IPS-NIHi7 (cell line): ENCODE results near the gene YAE1.
A peak's percentile ranks its signal among the peaks of the same experiment; 100 is the strongest.
"Not testable (repeated sequence)": the region's sequence is repeated elsewhere in the genome, so short reads cannot be mapped to it uniquely, and the experiment has no call there.

Source experiments
- DNase-seq: peaks from one replicate; pipeline ENCODE4 v3.0.0; 2012; ENCODE audit warnings: mixed read lengths; ENCODE audit errors: extremely low spot score

The YAE1 gene, protein sequence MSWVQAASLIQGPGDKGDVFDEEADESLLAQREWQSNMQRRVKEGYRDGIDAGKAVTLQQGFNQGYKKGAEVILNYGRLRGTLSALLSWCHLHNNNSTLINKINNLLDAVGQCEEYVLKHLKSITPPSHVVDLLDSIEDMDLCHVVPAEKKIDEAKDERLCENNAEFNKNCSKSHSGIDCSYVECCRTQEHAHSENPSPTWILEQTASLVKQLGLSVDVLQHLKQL

DNA sequence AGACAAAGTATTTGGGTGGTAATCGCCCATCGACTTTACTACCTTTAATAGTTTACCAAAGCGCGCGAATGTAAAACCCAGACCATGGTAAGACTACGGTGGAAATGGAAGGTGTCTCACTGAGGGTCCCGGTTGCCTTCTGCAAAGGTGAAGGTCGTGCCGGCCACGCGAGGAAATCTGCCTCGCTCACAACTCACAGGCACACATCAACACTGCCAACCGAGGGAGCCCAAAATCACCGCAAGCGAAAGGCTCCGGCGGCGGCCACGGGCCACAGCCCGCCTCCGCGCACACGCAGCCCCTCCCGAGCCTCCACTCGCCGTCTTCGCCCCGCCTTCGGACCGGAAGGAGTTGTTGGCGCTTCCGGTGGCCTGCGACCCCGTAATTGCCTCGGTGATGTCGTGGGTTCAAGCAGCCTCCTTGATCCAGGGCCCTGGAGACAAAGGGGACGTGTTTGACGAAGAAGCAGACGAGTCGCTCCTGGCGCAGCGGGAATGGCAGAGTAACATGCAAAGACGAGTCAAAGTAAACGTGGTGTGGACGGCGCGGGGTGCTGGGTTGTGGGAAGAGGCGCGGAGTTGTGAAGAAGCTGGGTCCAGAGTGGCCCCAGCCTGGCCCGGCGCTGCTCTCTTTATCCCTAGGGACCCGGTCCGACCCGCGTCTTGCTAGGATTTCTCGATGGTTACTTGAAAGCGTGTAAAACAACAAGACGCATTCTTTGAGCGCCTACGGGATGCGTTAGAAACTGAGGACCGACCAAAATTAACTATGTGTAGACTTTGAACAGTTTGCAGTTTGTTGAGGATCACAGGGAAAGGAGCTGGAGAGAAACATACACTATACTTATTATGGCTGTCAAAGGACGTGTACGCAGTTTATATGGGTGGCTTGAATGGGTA, at the start of gene YAE1:
Gene YAE1 (plus strand): TSS at position 382 of the 899 bp plus-strand sequence. CDS start 15 bp downstream, at position 397.
- peak; percentile 92 for DNase-seq

DNA sequence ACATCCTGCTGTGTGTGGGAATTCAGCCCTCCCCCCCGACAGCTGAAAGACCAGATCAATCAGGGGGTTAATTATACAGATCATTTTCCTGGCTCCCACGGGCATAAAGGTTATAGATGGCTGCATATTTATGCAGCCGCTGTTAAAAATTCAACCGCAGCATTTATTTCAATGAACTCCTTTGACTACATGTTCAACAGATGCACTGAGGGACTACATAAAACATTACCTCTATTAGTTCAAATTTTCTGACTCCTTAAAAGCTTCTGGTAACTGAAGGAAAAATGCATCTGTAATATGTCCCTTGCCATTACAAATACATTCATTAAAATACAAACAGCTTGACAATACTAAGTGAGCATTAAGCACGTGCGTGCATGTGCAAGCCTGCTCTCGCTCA, 49.7 kb upstream of the YAE1 start:
- no peak for DNase-seq

DNA sequence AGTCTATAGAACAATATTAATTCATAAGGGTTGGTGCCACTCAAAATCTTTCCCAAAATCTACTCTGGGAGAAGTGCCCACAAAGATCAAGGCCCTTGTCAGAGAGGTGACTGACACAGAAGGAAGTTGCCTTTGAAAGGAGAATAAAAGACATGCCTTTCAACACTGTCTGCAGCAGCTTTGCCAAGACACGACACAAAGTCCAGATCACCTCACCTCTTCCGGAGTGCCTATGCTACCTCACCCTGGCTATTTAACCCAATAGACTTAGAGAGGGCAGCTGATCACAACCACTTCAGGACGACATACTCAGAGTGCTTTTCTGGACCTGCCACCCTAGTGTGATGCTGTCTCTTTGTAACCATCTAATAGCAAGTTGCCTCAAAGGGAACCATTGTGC, 49.0 kb upstream of the YAE1 start:
- DNase-seq, result no peak

DNA sequence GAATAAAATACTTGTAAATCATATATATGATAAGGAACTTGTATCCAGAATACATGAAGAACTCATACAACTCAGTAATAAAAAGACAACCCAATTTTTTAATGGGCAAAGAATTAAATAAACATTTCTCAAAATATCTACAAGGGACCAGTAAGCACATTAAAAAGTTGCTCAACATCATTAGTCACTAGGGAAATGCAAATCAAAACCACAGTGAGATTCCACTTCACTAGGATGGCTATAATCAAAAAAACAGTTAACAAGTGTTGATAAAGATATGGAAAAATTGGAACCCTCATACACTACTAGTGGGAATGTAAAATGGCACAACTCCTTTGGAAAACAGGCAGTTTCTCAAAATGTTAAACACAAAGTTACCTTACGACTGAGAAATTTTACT, 40.3 kb upstream of the YAE1 start:
- no peak for DNase-seq

DNA sequence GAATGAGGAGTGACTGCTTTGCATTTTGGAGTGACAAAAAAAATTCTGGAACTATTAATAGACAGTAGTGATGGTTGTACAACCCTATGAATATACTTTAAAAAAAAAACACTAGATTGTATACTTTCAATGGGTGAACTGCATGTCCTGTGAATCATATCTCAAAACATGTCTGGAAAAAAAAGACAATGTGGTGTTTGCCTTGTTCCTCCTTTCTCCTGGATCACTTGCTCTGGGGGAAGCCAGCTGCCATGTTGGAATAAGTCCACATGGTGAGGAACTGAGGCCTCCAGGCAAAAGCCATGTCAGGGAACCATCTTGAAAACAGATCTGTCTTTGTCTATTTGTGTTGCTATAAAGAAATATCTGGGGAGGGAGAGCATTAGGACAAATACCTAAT, 39.5 kb upstream of the YAE1 start:
- DNase-seq, result no peak

DNA sequence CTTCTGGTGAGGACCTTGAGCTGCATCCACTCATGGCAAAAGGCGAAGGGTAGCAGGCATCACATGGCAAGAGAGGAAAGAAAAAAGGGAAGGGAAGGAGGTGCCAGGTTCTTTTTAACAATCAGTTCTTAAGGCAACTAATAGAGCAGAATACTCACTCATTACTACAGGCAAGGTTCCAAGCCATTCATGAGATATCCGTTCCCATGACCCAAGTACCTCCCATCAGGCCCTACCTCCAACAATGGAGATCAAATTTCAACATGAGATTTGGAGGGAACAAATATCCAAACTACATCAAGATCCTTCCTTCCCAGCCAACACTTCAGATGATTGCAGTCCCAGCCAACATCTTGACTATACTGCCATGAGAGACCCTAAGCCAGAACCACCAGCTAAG, 38.9 kb upstream of the YAE1 start:
- DNase-seq, result no peak

DNA sequence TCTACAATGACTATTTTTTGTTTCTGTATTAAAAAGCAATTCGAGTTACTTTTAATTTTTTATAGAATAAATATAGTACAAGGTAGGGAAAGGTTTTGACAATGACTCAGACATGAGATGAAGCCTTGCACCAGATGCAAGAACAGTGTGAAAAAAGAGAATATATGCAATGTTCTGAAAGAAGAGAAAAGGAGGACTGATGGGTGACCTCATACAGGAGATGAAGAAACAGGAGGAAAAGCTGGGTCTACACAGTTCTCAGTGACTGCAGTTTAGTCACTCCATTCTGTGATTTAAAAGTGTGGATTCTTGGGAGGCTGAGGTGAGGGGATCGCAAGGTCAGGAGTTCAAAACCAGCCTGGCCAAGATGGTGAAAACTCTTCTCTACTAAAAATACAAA, 38.3 kb upstream of the YAE1 start:
- no peak for DNase-seq

GRCh38 chr7:39528849-39529248, 37.4 kb upstream of the YAE1 start:
- no peak for DNase-seq

- no peak for DNase-seq
Measured at GRCh38 chr7:39529582-39529981, 36.6 kb upstream of the YAE1 start.

GRCh38 chr7:39530971-39531370, 35.2 kb upstream of the YAE1 start:
- no peak for DNase-seq

DNA sequence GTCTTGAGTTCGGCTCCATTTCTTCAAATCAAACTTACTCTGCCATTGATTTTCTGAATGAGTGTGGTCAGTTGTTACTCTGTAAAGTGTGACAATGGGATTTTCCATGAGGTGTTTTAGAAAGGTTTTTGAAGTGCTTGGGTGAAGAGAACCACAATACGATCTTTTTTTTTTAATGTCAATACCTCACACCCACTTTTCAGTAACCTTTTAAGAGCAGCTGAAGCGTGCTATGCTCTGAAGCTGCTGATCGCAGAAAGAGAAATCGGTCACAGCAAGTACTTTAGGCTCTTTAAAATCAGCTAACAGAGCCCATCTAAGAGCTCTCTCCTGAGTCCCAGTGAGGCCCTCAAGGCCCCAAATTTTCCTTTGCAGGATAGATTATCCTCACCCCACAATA, 34.4 kb upstream of the YAE1 start:
- DNase-seq, result no peak

DNA sequence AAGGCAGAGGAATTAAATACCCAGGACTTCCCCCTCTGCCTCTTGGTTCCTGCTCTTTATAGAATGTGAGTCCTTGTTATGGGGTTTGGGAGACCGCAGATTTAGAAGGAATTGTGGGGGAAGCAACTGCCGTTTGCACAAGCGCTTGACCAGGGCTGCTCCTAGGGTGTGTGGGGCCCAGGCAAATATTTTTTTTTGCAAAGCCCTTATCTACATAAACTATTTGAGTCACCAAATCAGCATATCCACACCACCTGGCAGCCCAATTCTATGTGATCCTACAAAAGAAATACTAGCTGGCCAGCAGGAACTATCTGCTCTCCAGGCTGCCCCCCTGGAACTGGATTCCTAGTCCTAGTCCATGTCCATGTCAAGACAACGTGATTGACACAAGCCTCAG, 33.4 kb upstream of the YAE1 start:
- DNase-seq, result no peak

GRCh38 chr7:39534599-39534998, 31.6 kb upstream of the YAE1 start:
- DNase-seq, result no peak

DNA sequence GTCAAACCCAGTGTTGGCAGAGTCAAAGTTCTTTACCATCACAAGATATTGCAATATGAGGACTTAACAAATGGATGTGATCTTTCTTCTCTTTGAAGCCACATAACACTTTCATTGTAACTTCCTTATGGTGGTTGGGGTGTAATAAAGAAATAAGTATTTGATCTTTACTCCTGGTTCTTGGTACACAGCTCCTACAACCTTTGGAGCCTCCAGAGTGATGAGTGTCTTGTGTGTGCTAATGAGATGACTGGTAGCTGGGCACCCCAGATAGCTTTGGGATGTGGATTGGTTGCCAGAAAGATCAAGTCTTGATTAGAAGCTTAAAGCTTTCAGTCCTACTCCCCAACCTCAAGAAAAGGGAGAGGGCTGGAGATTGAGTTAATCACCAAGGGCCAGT, 31.1 kb upstream of the YAE1 start:
- DNase-seq, result no peak

DNA sequence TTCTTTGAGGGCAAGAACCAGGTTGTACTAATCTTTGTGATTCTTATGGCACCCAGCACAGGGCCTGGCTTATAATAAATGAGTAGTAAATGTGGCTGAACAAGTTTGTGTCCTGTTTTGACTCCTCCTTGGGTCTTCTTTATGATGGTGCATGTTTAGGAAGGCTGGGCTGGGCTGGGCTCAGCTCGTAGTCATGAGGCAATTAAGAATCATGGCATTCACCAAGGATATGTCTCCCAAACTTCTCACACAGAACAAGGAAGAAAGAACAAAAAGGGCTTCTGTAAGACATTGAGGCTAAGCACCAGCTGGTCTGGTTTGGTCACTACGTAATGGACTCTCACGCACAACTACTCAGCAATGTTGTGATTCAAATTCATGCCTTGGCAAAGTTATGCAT, 30.5 kb upstream of the YAE1 start:
- no peak for DNase-seq

- DNase-seq, result no peak
Measured at GRCh38 chr7:39536951-39537350, 29.3 kb upstream of the YAE1 start.

DNA sequence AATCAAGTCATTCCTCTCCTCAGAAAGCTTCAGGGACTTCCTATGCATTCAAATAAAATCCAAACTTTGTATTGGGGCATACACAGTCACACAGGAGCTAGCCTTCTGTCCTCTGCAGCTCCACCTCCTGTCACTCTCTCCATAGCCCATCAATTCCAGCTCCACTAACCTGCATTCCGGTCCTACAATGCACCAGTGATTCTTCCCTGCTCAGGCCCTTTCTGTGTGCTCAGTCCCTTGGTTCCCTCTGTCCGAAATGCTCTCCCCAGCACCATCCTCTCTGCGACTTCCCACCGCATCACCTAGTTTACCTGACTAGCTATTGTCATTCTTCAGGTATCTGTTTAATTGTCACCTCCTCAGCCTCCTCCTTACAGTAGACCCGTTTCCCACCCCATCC, 26.4 kb upstream of the YAE1 start:
- peak; percentile 23 for DNase-seq

- DNase-seq, result no peak
Measured at GRCh38 chr7:39540320-39540719, 25.9 kb upstream of the YAE1 start.

DNA sequence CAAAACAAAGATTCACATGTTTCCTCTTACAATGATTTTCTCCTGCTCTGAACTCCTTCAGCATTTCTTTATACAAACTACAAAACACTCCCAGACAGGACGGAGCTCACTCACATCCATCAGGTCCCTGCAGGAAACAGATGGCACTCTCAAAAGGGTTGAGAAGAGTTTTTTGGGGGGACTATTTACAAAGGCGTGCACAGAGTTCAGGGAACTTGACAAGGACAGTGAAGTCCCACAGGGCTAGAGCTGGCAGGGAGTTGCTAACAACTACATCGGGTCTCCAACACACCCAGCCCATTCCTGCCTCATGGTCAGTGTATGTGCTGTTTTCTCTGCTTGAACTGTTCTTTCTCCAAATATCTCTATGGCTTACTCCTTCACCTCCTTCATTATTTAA, 24.7 kb upstream of the YAE1 start:
- no peak for DNase-seq

DNA sequence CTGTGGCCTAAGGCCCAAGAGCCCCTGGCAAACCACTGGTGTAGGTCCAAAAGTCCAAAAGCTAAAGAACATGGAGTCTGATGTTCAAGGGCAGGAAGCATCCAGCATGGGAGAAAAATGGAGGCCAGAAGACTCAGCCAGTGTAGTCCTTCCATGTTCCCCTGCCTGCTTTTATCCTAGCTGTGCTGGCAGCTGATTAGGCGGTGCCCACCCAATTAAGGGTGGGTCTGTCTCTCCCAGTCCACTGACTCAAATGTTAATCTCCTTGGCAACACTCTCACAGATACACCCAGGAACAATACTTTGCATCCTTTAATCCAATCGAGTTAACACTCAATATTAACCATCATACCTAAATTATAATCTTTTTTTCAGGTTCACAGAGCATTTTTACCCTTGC, 21.4 kb upstream of the YAE1 start:
- DNase-seq, result not testable (repeated sequence)

DNA sequence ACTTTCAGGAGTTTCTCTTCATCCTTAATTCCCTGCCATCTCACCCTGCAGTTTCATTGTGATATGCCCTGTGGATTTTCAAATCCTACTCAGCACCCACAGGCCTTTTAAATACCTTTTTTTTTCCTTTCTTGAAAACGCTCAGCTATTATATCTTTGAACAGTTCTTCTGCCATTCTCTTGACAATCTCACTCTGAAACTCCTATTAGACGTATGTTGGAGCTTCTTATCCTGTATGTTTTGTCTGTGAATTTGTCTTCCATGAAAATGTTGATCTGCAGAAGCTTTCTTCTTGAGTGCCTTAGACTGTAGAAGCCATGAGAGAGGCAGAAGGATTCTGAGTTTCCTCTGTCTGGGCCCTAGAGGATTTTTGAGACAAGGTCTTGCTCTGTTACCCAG, 18.9 kb upstream of the YAE1 start:
- DNase-seq, result no peak

- DNase-seq, result no peak
Measured at GRCh38 chr7:39550411-39550810, 15.8 kb upstream of the YAE1 start.

GRCh38 chr7:39553436-39553835, 12.8 kb upstream of the YAE1 start:
- no peak for DNase-seq
